Measurements from ENCODE around the gene EFHB. TPM values are rescaled to one million over a fixed set of nuclear protein-coding genes. Genes with fewer than 3 reads are reported as not detected.
"Not testable (repeated sequence)": the region's sequence is repeated elsewhere in the genome, so short reads cannot be mapped to it uniquely, and the experiment has no call there.

Gene EFHB
- total RNA-seq, 8 experiments from 2014 or later: 0.49 to 5.4 (median 1.7) TPM

DNA sequence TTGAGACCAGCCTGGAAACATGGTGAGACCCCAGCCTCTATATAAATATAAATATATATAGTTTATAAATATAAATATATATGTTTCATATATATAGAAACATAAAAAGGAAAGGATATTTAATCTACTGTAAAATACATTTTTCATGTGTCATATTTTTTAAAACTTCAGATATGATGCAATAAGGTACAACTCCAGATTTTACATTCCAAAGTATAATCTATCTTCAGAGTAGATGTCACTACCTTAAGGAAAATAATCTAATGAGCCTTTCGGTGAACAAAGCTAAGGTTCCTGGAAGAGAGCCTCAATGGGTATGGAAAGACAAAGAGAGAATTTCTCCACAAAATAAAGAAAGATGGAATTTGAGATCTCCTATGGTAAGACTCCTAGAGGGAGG is 16.9 kb downstream of the EFHB start:
- no peaks in the 10 kb centered on the region for H3K4me1 ChIP-seq (replicated peaks in 1 of 2)
- H3K27ac ChIP-seq: no peak overlapping the region
- in situ Hi-C loops (cut with MboI; ENCODE audit: low pct_unique_long_range_greater_than_20kb in 2 of 9, low sequenced_read_pairs in 9 of 9, unreplicated experiment in 9 of 9): no loop called here
- no peak for ATAC-seq (replicated peaks in 6 of 8)
- no peak overlapping the region for H3K4me3 ChIP-seq
- WGBS, 10 experiments: 38 to 100% (median 83%) methylated on average over 1 of the region's 1 CpG; no CpG with 5 or more reads in 5 of the 10 experiments

GRCh38 chr3:19911452-19911851 is 22.6 kb downstream of the EFHB start:
- no peaks in the 10 kb centered on the region for H3K4me1 ChIP-seq (replicated peaks in 1 of 2)
- H3K27ac ChIP-seq: no peak overlapping the region
- in situ Hi-C loops (cut with MboI; ENCODE audit: low pct_unique_long_range_greater_than_20kb in 2 of 9, low sequenced_read_pairs in 9 of 9, unreplicated experiment in 9 of 9): no loop called here
- H3K4me3 ChIP-seq: no peak overlapping the region
- ATAC-seq (replicated peaks in 6 of 8): no peak

GRCh38 chr3:19907523-19907922 is 26.5 kb downstream of the EFHB start:
- H3K27ac ChIP-seq: no peak overlapping the region
- ATAC-seq (replicated peaks in 6 of 8): no peak
- H3K4me1 ChIP-seq (replicated peaks in 1 of 2): no peaks in the 10 kb centered on the region
- WGBS, 10 experiments: 67 to 100% (median 83%) methylated on average over 1 to 3 of the region's 3 CpGs; no CpG with 5 or more reads in 1 of the 10 experiments
- in situ Hi-C loops (cut with MboI; ENCODE audit: low pct_unique_long_range_greater_than_20kb in 2 of 9, low sequenced_read_pairs in 9 of 9, unreplicated experiment in 9 of 9): no loop called here
- H3K4me3 ChIP-seq: no peak overlapping the region

DNA sequence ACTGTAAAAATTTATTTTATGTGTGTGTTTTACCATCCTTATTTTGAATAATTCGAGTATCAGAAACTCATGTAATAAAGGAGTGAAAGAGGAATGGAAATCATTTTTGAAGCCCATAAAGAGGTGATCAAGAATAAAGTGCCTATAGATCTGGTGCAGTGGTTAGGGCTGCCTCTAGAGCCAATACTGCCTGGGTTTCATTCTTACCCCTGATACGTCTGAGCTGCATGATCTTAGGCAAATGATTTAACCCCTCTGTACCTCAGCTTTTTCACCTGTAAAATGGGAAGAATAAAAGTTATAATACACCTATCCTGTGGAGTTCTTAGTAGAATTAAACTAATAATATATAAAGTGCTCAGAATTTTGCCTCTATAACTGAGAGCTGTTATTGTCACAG is 30.4 kb downstream of the EFHB start:
- in situ Hi-C loops (cut with MboI; ENCODE audit: low pct_unique_long_range_greater_than_20kb in 2 of 9, low sequenced_read_pairs in 9 of 9, unreplicated experiment in 9 of 9): no loop called here
- Histone ChIP-seq H3K27ac (no peak overlapping the region), H3K4me1 (replicated peaks in 1 of 2) (peaks cover 0 to 2% of the 10 kb centered on the region in 2 donors), H3K4me3 (no peak overlapping the region)
- no peak for ATAC-seq (replicated peaks in 6 of 8)
- 28 to 85% (median 67%) methylated on average over 1 to 2 of the region's 2 CpGs; no CpG with 5 or more reads in 3 of the 10 experiments for WGBS, 10 experiments

DNA sequence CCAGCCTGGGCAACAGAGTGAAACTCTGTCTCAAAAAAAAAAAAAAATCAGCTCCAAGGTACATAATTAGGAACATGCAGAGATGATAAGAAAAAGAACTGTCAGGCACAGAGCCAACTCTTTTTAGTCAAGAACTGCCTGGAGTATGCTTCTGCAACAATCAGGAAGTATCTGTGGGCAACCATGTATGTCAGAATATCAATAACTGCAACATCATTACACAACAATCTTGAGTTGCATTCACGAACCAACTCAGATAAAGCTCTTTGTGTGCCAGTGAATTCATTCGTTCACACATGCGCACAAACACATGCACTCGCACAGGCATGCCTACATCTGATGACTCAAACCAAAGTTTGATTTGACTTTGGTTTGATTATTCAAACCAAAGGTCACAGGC is 32.1 kb downstream of the EFHB start:
- Histone ChIP-seq H3K4me3 (no peak overlapping the region), H3K27ac (no peak overlapping the region), H3K4me1 (replicated peaks in 1 of 2) (peaks cover 0 to 2% of the 10 kb centered on the region in 2 donors)
- ATAC-seq (replicated peaks in 6 of 8): peak in 2 of 8 experiments; percentile 54 to 56
- WGBS, 10 experiments: 50 to 100% (median 94%) methylated on average over 2 to 4 of the region's 4 CpGs; no CpG with 5 or more reads in 2 of the 10 experiments
- in situ Hi-C loops (cut with MboI; ENCODE audit: low pct_unique_long_range_greater_than_20kb in 2 of 9, low sequenced_read_pairs in 9 of 9, unreplicated experiment in 9 of 9): no loop called here

DNA sequence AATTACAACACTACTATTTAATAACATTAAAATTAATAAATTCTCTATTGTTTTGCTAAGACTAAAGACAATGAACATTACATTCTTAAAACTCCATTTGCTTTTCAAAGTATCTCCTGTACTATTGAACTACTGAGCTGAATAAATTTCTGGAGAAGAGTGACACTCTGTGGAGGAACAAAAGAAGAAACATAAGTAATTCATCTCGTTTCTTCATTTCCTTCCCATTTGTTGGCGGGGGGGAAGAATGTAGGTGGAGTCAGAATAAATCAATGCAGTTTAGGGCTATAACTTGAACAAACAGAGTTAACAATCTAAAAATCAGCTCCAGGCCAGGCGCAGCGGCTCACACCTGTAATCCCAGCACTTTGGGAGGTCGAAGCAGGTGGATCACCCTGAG is 32.7 kb downstream of the EFHB start:
- in situ Hi-C loops (cut with MboI; ENCODE audit: low pct_unique_long_range_greater_than_20kb in 2 of 9, low sequenced_read_pairs in 9 of 9, unreplicated experiment in 9 of 9): no loop called here
- 6 to 100% (median 58%) methylated on average over 1 to 5 of the region's 5 CpGs; no CpG with 5 or more reads in 2 of the 10 experiments for WGBS, 10 experiments
- Histone ChIP-seq H3K4me3 (no peak overlapping the region), H3K27ac (no peak overlapping the region), H3K4me1 (replicated peaks in 1 of 2) (peaks cover 0 to 2% of the 10 kb centered on the region in 2 donors)
- ATAC-seq (replicated peaks in 6 of 8): peak in 3 of 8 experiments; percentile 19 to 41 (median 35)

DNA sequence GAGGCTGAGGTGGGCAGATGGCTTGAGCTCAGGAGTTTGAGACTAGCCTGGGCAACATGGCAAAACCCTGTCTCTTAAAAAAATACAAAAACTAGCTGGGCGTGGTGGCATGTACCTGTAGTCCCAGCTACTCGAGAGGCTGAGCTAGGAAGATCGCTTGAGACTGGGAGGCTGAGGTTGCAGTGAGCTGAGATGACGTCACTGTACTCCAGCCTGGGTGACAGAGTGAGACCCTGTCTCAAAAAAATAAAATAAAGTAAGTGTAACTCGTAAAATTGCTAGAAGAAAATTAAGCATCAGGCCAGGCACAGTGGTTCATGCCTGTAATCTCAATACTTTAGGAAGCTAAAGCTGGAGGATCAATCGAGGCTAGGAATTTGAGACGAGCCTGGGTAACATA is 34.2 kb downstream of the EFHB start:
- ATAC-seq (replicated peaks in 6 of 8); H3K27ac ChIP-seq; H3K4me3 ChIP-seq; H3K4me1 ChIP-seq (replicated peaks in 1 of 2); in situ Hi-C loops (cut with MboI; ENCODE audit: low pct_unique_long_range_greater_than_20kb in 2 of 9, low sequenced_read_pairs in 9 of 9, unreplicated experiment in 9 of 9): not testable (repeated sequence)
- 62 to 96% (median 83%) methylated on average over 3 to 7 of the region's 7 CpGs for WGBS, 10 experiments

DNA sequence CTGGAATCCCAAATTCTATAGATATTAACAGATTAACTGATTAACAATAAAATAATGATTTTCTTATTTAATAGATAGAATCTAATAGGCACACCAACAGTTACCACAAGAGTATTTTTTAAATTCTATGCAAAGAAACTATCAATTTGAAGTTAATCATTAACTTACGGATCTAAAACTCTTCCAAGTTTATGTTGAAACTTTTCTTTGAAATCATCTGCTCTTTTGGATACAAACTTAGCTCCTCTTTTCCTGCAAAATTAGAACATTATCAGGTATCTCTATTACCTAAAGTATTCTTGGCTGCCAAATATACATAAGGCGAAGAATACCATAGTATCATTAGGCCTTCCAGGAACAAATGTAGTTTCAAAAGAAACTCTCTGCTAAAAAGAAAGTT is 34.8 kb downstream of the EFHB start:
- no peak for ATAC-seq (replicated peaks in 6 of 8)
- in situ Hi-C loops (cut with MboI; ENCODE audit: low pct_unique_long_range_greater_than_20kb in 2 of 9, low sequenced_read_pairs in 9 of 9, unreplicated experiment in 9 of 9): no loop called here

GRCh38 chr3:19898721-19899120 is 35.3 kb downstream of the EFHB start:
- ATAC-seq (replicated peaks in 6 of 8): peak in 1 of 8 experiments; percentile 59
- in situ Hi-C loops (cut with MboI; ENCODE audit: low pct_unique_long_range_greater_than_20kb in 2 of 9, low sequenced_read_pairs in 9 of 9, unreplicated experiment in 9 of 9): no loop called here
- peaks cover 0 to 2% of the 10 kb centered on the region in 2 donors for H3K4me1 ChIP-seq (replicated peaks in 1 of 2)
- WGBS, 10 experiments: 8 to 63% (median 47%) methylated on average over 1 to 2 of the region's 2 CpGs; no CpG with 5 or more reads in 2 of the 10 experiments
- H3K4me3 ChIP-seq: no peak overlapping the region
- H3K27ac ChIP-seq: no peak overlapping the region

More for the DNA sequence above, 34.8 kb downstream of the EFHB start:
- Histone ChIP-seq H3K4me1 (replicated peaks in 1 of 2) (peaks cover 0 to 2% of the 10 kb centered on the region in 2 donors), H3K27ac (no peak overlapping the region), H3K4me3 (no peak overlapping the region)
- 83 to 100% (median 93%) methylated on average over 1 to 2 of the region's 2 CpGs; no CpG with 5 or more reads in 2 of the 10 experiments for WGBS, 10 experiments

- no peak for ATAC-seq (replicated peaks in 6 of 8)
- Histone ChIP-seq H3K27ac (no peak overlapping the region), H3K4me1 (replicated peaks in 1 of 2) (peaks cover 6 to 7% of the 10 kb centered on the region in 2 donors), H3K4me3 (no peak overlapping the region)
- in situ Hi-C loops (cut with MboI; ENCODE audit: low pct_unique_long_range_greater_than_20kb in 2 of 9, low sequenced_read_pairs in 9 of 9, unreplicated experiment in 9 of 9): no loop called here
- WGBS, 10 experiments: 0% methylated on average over 1 of the region's 1 CpG; no CpG with 5 or more reads in 9 of the 10 experiments
Observed at GRCh38 chr3:19891740-19892139, 42.3 kb downstream of the EFHB start.

DNA sequence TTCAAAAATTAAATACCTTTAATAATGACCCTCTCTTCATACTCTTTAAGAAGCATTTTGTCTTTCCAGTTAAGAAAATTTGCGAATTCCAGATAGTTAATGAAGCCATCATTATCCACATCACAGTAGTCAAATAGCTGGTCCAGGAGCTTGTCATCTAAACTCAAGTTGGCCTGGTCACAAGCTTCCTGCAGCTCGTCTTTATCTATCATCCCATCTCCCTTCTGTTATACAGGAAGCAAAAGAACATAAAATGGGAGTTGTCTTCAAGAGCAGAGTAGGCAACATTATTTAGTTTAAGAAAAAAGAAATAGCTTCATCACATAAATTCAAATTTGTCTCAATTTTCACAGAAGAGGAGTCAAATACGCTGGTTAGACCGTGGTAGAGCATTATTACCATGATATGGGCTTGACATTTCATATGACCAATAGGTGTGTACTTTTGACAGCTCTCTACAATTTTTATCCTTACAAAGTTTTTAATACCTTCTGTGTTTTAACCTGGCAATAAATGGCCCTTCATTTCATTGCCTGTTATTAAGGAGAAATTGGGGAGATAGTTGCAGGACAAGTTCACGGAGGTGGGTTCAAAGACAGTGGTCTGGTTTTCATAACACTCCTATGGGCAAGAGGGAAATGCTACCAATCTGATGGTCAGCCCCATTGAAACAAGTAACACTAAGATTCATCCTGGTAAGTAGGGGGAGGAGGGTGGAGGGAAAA is 45.4 kb downstream of the EFHB start:
- no peak overlapping the region for H3K4me3 ChIP-seq
- in situ Hi-C loops (cut with MboI; ENCODE audit: low pct_unique_long_range_greater_than_20kb in 2 of 9, low sequenced_read_pairs in 9 of 9, unreplicated experiment in 9 of 9): no loop called here
- peak overlapping the region in 1 of 2 donors; percentile 47 for H3K27ac ChIP-seq
- peaks cover 6 to 7% of the 10 kb centered on the region in 2 donors for H3K4me1 ChIP-seq (replicated peaks in 1 of 2)
- WGBS, 10 experiments: 22 to 100% (median 91%) methylated on average over 1 to 5 of the region's 5 CpGs
- no peak for ATAC-seq (replicated peaks in 6 of 8)

DNA sequence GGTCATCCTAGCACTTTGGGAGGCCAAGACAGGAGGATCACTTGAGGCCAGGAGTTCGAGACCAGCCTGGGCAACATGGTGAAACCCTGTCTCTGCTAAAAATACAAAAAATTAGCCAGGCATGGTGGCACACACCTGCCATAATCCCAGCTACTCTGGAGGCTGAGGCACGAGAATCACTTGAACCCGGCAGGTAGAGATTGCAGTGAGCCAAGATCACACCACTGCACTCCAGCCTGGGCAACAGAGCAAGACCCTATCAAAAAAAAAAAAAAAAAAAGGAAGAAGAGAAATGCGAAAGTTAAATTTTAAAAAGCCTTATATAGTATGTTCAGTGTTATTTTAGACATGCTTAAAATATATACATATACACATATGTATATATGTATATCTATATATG is 46.9 kb downstream of the EFHB start:
- H3K4me1 ChIP-seq (replicated peaks in 1 of 2); ATAC-seq (replicated peaks in 6 of 8); H3K27ac ChIP-seq; H3K4me3 ChIP-seq; in situ Hi-C loops (cut with MboI; ENCODE audit: low pct_unique_long_range_greater_than_20kb in 2 of 9, low sequenced_read_pairs in 9 of 9, unreplicated experiment in 9 of 9): not testable (repeated sequence)
- 81 to 100% (median 93%) methylated on average over 1 to 4 of the region's 4 CpGs for WGBS, 10 experiments

GRCh38 chr3:19886404-19886803 is 47.6 kb downstream of the EFHB start:
- peaks cover 6 to 7% of the 10 kb centered on the region in 2 donors for H3K4me1 ChIP-seq (replicated peaks in 1 of 2)
- H3K27ac ChIP-seq: no peak overlapping the region
- H3K4me3 ChIP-seq: no peak overlapping the region
- in situ Hi-C loops (cut with MboI; ENCODE audit: low pct_unique_long_range_greater_than_20kb in 2 of 9, low sequenced_read_pairs in 9 of 9, unreplicated experiment in 9 of 9): no loop called here
- no peak for ATAC-seq (replicated peaks in 6 of 8)

DNA sequence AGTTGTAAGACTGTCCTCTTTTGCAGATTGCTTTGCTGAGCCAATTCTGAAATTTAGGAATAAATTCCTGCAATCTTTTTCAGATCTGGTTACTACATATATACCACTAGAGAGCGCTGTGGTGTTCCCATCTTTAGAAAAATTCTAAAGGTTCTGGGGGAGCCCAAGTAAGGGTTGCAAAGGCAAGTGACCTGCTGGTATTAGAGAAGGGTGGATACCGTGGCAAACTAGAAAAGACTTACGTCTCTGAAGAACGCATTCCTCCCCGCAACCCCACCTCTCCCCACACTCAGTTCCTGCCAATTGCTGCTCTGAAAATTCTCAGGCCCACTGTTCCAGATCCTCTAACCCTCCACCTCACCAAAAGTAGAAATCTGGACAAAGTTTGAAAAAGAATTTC is 48.5 kb downstream of the EFHB start:
- no peak overlapping the region for H3K4me3 ChIP-seq
- in situ Hi-C loops (cut with MboI; ENCODE audit: low pct_unique_long_range_greater_than_20kb in 2 of 9, low sequenced_read_pairs in 9 of 9, unreplicated experiment in 9 of 9): no loop called here
- ATAC-seq (replicated peaks in 6 of 8): peak in 1 of 8 experiments; percentile 3
- H3K4me1 ChIP-seq (replicated peaks in 1 of 2): peaks cover 6 to 7% of the 10 kb centered on the region in 2 donors
- H3K27ac ChIP-seq: no peak overlapping the region
- WGBS, 10 experiments: 0 to 100% (median 60%) methylated on average over 1 to 5 of the region's 5 CpGs; no CpG with 5 or more reads in 1 of the 10 experiments
